HG02852 (cell line): ENCODE results near the gene RLN3.
"Not testable (repeated sequence)": the region's sequence is repeated elsewhere in the genome, so short reads cannot be mapped to it uniquely, and the experiment has no call there.

Experiments used
- ATAC-seq: cut with Tn5 transposase; IDR thresholded peaks from one replicate; pipeline ENCODE4 v1.9.1; 2021; ENCODE audit warnings: mild to moderate bottlenecking, moderate library complexity; ENCODE audit not compliant: unreplicated experiment

The RLN3 gene

DNA sequence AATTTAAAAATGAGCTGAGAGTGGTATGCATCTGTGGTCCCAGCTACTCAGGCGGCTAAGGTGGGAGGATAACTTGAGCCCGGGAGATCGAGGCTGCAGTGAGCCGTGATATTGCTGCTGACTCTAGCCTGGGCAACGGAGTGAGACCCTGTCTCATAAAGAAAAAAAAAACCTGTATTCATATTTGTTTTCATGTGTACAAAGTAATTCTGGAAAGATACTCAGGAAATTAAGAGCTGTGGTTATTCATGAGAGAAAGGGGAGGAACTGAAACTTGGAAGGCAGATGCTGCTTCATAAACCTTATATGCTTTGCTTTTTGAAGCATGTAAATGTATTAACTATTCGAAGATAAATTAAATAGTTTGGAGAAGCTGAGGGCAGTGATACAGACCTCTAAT, 8.8 kb upstream of the RLN3 start:
- no peak for ATAC-seq

DNA sequence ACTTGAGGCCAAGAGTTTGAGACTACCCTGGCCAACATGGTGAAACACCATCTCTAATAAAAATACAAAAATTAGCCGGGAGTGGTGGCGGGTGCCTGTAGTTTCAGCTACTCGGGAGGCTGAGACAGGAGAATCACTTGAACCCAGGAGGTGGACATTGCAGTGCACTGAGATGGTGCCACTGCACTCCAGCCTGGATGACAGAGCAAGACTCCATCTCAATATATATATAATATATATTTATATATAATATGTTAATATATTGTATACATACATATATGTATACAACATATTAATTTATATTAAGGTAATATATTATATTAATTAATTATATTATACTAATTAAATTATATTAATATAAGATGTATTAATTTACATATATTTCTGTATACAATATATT, 8.2 kb upstream of the RLN3 start:
- not testable (repeated sequence) for ATAC-seq

DNA sequence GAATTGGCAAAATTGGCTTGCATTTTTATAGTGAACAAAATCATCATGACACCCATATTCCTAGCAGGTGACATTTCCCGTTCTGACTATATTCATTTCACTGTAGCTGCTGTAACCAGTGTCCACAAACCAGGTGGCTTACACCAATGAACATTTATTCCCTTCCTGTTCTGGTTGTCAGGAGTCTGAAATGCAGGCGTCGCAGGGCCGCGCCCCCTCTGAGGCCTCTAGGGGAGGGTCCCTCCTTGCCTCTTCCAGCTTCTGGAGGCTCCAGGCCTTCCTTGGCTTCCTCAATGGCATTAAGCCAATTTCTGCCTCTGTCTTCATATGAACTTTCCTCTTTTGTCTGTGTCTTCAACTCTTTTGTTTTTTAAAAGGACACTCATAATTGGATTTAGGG, 6.5 kb upstream of the RLN3 start:
- no peak for ATAC-seq

DNA sequence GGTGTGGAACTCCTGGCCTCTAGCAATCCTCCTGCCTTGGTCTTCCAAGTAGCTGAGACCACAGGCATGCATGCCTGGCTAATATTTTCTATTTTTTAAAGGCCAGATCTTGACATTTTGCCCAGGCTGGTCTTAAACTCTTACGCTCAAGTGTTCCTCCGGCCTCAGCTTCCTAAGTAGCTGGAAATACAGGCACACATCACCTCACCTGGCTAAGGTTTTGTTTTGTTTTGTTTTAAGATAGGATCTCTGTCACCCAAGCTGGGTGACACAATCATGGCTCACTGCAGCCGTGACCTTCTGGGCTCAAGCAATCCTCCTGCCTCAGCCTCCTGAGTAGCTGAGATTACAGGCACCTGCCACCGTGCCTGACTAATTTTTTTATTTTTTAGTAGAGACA, 5.5 kb upstream of the RLN3 start:
- no peak for ATAC-seq

DNA sequence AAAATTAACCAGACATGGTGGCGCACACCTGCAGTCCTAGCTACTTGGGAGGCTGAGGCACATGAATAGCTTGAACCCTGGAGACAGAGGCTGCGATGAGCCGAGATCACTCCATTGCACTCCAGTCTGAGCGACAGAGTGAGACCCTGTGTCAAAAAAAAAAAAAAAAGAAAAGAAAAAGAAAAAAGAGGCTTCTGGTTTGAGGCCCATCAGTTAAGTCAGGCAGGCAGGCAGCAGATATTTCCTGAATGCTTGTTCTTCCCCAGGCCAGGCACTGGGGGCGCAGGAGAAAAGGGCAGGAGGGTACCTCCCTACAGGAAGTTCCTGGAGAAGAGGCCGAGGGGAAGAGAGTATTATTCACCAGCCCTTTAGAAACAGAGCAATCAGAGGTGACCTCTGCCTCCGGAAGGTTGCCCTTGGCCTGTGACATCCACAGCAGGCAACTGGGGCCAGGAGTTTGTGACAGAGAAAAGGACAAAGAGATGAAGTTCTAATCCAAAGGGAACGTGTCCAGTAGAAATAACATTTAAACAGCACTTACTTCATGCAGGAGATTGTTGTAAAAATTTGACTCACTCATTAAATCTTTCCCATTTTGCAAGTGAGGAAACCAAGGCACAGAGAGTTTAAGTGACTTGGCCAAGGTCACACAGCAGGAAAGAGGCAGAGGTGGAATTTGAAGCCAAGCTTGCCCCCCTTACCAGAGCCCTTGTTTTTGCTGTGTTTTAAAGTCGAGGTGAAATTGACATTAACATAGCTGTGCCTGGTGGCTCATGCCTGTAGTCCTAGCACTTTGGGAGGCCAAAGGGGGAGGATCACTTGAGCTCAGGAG, 4.3 kb upstream of the RLN3 start:
- no peak for ATAC-seq

DNA sequence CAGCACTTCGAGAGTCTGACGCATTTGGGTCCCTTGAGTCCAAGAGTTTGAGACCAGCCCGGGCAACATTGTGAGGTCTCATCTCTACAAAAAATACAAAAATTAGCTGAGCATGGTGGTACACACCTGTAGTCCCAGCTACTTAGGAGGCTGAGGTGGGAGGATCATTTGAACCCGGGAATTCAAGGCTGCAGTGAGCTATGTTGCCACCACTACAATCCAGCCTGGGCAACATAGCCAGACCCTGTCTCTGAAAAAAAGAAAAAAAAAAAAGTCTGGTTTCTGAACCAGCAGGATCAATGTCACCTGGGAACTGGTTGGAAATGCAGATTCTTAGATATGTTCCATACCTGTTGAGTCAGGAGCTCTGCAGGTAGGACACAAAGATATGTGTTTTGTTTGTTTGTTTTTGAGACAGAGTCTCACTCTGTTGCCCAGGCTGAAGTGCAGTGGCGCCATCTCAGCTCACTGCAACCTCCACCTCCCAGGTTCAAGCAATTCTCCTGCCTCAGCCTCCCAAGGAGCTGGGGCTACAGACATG, 1.2 kb upstream of the RLN3 start:
- ATAC-seq, result not testable (repeated sequence)

DNA sequence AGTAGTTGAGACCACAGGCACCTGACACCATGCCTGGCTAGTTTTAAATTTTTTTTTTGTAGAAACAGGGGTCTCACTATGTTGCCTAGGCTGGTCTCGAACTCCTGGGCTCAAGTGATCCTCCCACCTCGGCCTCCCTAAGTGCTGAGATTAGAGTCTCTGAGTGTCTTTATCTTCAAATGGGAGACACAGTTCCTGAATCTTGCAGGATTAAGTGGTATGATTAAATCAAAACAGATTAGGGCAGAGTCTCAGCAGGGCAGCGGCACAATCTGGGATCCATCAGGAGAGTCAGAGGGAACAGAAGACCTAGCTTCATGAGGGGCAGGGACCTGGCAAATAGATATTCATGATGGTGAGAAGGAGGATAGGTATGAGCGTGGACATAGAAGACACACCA, 953 bp downstream of the RLN3 start:
- ATAC-seq, result no peak

DNA sequence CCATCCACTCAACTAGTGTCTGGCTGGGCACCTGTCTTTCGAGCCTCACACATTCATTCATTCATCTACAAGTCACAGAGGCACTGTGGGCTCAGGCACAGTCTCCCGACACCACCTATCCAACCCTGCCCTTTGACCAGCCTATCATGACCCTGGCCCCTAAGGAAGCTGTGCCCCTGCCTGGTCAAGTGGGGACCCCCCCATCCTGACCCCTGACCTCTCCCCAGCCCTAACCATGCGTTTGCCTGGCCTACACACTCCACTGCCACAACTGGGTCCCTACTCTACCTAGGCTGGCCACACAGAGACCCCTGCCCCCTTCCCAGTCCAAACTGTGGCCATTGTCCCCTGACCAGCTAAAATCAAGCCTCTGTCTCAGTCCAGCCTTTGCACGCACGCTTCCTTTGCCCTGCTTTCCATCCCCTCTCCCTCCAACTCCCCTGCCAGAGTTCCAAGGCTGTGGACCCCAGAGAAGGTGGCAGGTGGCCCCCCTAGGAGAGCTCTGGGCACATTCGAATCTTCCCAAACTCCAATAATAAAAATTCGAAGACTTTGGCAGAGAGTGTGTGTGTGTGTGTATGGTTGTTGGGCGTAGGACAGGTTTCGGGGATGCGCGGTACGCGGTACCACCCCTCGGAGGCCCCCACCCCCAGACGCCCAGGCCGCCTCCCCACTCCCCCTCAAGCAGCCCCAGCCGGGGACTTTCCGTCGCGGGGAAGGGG, 3.2 kb downstream of the RLN3 start:
- ATAC-seq, result no peak

DNA sequence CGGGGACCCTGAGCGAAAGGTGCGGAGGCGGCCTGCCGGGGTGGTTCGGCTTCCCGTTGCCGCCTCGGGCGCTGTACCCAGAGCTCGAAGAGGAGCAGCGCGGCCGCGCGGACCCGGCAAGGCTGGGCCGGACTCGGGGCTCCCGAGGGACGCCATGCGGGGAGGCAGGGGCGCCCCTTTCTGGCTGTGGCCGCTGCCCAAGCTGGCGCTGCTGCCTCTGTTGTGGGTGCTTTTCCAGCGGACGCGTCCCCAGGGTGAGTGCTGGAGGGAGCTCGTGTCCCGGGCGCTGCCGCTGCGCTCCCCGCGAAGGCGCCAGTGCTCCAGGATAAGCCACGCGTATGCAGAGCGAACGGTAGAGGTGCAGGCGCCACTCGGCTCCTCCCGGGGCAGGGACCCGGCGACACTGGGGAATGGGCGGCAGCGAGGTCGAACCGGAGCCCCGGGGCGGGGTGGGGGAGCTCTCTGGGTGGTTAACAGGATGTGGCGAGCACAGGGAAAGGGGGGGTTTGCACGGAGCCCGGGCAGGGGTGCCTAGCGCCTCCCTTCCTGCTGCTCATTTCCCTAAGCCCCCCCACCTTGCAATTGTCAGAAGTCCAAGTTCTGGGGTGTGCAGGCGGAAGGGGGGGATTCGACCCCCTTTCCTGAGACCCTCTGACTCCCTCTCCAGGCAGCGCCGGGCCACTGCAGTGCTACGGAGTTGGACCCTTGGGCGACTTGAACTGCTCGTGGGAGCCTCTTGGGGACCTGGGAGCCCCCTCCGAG, 4.0 kb downstream of the RLN3 start, which contains the start of gene IL27RA:
Gene IL27RA, plus strand, starts transcription at position 44 of the 762 bp plus-strand sequence. Its CDS starts 111 bp downstream, at position 155.
- peak; percentile 67 for ATAC-seq

DNA sequence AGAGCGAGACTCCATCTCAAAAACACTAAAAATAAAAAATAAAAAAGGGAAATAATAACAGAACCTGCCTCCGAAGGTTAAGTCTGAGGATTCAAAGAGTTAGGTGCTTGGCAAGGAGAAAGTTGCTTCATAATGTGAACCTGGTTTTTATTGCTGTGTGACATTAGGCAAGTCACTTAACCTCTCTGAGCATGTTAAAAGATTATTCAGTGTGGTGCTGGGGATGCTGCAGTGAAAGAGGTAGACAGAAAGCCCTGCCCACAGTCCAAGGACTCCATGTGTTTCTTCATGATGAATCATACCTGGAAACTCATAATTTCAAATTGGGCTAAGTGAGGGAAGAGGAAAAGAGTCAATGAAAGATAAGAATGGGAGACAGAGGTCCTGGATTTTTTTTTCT, 6.0 kb downstream of the RLN3 start:
- no peak for ATAC-seq

DNA sequence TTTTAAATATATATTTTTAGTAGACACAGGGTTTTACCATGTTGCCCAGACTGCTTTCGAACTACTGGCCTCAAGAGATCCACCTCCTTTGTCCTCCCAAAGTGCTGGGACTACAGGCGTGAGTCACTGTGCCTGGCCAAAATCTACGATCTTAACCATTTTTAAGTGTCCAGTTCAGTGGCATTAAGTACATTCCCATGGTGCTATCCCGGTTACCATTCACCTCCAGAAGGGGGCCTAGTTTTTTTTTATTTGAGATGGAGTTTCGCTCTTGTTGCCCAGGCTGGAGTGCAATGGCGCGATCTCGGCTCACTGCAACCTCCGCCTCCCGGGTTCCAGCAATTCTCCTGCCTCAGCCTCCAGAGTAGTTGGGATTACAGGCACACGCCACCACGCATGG, 7.2 kb downstream of the RLN3 start:
- not testable (repeated sequence) for ATAC-seq

DNA sequence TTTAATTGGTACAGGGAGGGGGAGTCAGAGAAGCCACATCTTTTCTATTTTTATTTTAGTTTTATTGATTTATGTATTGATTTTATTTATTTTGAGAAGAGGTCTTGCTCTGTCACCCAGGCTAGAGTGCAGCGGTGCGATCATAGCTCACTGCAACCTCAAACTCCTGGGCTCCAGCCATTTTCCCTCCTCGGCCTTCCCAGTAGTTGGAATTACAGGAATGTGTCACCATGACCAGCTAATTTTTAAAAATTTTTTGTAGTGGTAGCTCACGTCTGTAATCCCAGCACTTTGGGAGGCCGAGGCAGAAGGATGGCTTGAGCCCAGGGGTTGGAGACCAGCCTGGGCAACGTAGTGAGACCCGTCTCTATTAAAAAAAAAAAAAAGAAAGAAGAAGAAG, 7.8 kb downstream of the RLN3 start:
- ATAC-seq, result no peak

DNA sequence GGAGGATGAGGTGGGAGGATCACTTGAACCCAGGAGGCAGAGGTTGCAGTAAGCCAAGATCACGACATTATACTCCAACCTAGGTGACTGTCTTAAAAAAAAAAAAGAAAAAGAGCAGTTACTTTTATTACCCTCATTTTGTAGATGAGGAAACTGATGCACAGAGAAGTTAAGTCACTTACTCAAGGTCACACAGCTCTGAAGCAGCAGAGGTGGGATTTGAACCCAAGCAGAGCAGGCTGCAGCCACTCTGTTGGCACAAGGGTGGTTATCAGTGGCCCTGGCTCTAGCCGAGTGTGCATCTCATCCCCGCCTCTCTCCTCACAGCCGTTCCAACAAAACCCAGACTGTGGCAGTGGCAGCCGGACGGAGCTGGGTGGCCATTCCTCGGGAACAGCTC, 11.2 kb downstream of the RLN3 start:
- ATAC-seq, result no peak

DNA sequence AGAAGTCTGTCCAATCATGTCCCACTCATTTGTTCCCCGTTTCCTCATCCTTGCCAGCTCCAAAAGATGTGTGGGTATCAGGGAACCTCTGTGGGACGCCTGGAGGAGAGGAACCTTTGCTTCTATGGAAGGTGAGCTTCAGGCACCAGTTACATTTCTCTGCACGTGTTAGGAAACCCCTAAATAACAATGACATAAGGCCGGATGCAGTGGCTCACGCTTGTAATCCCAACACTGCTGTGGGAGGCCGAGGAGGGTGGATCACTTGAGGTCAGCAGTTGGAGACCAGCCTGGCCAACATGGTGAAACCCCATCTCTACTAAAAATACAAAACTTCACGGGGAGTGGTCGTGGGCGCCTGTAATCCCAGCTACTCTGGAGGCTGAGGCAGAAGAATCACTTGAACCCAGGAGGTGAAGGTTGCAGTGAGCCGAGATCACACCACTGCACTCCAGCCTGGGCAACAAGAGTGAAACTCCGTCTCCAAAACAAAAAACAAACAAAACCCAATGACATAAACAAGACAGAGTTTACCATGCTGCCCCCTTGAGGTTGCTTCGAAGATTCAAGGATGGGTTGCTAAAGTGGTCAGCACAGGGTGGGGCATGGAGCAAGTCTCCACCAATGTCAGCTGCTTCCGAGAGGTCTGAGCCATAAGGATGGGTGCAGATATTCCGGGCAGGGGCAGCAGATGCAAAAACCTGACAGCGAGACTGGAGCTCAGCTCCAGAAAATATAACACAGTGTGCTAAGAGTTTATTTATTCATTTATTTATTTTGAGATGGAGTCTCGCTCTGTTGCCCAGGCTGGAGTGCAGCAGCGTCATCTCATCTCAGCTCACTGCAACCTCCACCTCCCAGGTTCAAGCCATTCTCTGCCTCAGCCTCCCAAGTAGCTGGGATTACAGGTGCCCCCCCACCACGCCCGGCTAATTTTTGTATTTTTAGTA, 15.0 kb downstream of the RLN3 start:
- not testable (repeated sequence) for ATAC-seq

DNA sequence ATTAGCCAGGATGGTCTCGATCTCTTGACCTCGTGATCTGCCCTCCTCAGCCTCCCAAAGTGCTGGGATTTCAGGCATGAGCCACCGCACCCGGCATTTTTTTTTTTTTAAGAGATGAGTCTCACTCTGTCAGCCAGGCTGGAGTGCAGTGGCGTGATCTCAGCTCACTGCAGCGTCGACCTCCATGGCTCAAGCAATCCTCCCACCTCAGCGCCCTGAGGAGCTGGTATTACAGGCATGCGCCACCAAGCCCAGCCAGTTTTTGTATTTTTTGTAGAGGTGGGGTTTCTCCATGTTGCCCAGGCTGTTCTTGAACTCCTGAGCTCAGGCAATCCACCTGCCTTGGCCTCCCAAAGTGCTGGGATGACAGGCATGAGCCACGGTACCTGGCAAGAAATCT, 19.9 kb downstream of the RLN3 start:
- ATAC-seq, result not testable (repeated sequence)

DNA sequence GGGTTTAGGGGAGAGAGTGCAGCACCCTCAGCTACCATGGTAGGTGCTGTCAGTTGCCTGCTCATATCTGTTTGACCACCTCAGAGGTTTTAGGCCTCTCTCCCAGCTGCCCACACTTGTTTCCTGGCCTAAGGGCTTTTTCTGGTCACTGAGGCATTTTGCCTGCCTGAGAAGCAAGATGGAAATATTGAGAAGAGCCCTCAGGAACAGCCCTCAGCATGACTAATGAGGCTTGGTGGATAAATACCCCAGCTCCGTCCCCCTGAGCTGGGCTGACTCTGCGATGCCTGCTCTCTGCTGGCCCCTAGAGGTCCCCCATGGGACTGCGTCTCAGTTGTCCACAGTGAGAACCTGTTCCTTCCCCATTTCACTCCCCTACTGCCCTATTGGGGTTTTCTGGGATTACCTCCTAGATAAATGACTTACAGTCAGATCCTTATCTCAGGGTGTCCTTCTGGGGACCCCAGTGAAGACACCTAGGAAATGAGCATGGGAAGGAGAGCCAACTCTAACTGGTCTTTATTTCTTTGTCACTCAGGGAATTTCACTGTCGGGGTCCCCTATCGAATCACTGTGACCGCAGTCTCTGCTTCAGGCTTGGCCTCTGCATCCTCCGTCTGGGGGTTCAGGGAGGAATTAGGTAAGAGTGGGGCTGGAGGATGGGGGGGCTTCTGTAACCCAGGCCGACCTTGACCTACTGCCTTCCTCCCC, 20.6 kb downstream of the RLN3 start:
- no peak for ATAC-seq

DNA sequence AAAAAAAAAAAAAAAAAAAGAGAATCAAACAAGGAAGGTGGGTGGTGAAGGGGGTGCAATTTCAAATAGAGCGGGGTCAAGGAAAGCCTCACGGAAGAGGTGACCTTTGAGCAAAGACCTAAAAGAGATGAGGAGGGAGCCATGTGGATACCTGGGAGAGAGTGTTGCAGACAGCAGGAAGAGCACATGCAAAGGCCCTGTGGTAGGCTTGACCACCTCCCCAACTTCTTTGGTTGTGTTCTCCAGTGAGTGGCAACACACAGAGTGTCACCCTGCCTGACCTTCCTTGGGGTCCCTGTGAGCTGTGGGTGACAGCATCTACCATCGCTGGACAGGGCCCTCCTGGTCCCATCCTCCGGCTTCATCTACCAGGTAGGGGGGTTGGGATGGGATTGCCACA, 22.6 kb downstream of the RLN3 start:
- no peak for ATAC-seq

DNA sequence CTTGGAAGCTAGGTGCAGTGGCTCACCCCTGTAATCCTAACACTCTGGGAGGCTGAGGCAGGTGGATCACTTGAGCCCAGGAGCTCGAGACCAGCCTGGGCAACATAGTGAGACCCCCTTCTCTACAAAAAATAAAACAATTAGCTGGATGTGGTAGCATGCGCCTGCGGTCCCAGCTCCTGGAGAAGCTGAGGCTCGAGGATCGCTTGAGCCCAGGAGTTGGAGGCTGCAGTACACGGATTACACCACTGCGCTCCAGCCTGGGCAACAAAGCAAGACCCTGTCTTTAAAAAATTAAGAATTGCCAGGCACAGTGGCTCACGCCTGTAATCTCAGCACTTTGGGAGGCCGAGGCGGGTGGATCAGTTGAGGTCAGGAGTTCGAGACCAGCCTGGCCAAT, 23.0 kb downstream of the RLN3 start:
- not testable (repeated sequence) for ATAC-seq

DNA sequence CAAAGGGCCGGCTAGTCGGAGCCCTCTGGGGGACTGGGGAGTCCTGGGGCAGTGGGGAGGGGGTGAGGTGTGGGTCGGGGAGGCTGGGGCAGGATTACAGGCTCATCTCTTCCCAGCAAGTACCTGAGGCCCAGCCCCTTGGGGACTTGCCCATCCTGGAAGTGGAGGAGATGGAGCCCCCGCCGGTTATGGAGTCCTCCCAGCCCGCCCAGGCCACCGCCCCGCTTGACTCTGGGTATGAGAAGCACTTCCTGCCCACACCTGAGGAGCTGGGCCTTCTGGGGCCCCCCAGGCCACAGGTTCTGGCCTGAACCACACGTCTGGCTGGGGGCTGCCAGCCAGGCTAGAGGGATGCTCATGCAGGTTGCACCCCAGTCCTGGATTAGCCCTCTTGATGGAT, 24.0 kb downstream of the RLN3 start:
- no peak for ATAC-seq

DNA sequence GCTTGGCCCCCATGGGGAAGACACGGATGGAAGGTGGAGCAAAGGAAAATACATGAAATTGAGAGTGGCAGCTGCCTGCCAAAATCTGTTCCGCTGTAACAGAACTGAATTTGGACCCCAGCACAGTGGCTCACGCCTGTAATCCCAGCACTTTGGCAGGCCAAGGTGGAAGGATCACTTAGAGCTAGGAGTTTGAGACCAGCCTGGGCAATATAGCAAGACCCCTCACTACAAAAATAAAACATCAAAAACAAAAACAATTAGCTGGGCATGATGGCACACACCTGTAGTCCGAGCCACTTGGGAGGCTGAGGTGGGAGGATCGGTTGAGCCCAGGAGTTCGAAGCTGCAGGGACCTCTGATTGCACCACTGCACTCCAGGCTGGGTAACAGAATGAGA, 24.5 kb downstream of the RLN3 start:
- ATAC-seq, result no peak
